Left lung (tissue), 10 donors: ENCODE measurements around the gene CCDC92. TPM values are rescaled to one million over a fixed set of nuclear protein-coding genes. Genes with fewer than 3 reads are reported as not detected.
A peak's percentile ranks its signal among the peaks of the same experiment; 100 is the strongest.

ENCODE experiments used
- ATAC-seq: fragments of 200-7000 bp; cut with Tn5 transposase; one replicate; pipeline ENCODE4 v1.9.1; 2020; ENCODE audit warnings: moderate library complexity
- DNase-seq, 4 donors: peaks; one replicate each; pipeline ENCODE4 v3.0.0-alpha.2; 2013 to 2020
- H3K27ac ChIP-seq, 2 donors: fragments of 200-600 bp; sonication (generic) in 1 of 2; one replicate each; pipeline versions ENCODE4 v1.5.0 to v1.8.0; 2020 to 2021
- H3K27me3 ChIP-seq, 2 donors: fragments of 200-600 bp; sonication (generic) in 1 of 2; one replicate each; pipeline versions ENCODE4 v1.5.0 to v1.8.0; 2020 to 2021
- H3K36me3 ChIP-seq, 2 donors: fragments of 200-600 bp; sonication (generic) in 1 of 2; one replicate each; pipeline versions ENCODE4 v1.5.0 to v1.8.0; 2020 to 2021
- H3K4me1 ChIP-seq, 2 donors: fragments of 200-600 bp; one replicate each; pipeline ENCODE4 v1.8.0; 2021
- H3K4me3 ChIP-seq, 2 donors: fragments of 200-600 bp; sonication (generic) in 1 of 2; one replicate each; pipeline versions ENCODE4 v1.5.0 to v1.8.0; 2020 to 2021; ENCODE audit warnings: mild to moderate bottlenecking in 1 of 2
- H3K9me3 ChIP-seq, 2 donors: fragments of 200-600 bp; sonication (generic) in 1 of 2; one replicate each; pipeline versions ENCODE4 v1.5.0 to v1.8.0; 2020 to 2021
- intact Hi-C, 2 donors: fragments of 100-400 bp; cut with DNase I; formaldehyde crosslinking; loops; one replicate each; pipeline versions ENCODE4 v1.11.2 to v1.14.2; 2022
- polyA plus RNA-seq, 6 donors: library from polyadenylated mRNA; unstranded; fragments of 120-200 nt; gene quantifications; one replicate each; pipeline ENCODE4 v1.2.1, GENCODE V29; 2013; ENCODE audit not compliant: insufficient read length in 6 of 6
- total RNA-seq, 2 donors: library from RNA; stranded (reverse); fragmentation: NEBNext Ultra II Directional; extraction: Animal tissue kit (Norgen Biotek cat#: 25700); gene quantifications; one replicate each; pipeline ENCODE4 v1.2.1, GENCODE V29; 2021
- TF ChIP-seq, protein P1 (sequence below), 2 donors: fragments of 200-600 bp; sonication (generic) in 1 of 2; IDR thresholded peaks; one replicate each; pipeline versions ENCODE4 v1.5.0 to v1.8.0; 2021; ENCODE audit warnings: antibody characterized with exemption in 2 of 2
- donor health status: DM: no; HTN: yes; CAD: no.
- donor health status: DM: no; HTN: no; CAD: no.

Gene CCDC92
- total and polyA plus RNA-seq, 8 donors, result 40.2 to 68.7 (median 58.1) TPM

- Histone ChIP-seq H3K4me1 (peaks cover 9 to 16% of the 10 kb centered on the region in 2 donors), H3K4me3 (no peak overlapping the region), H3K36me3 (peaks cover 0 to 10% of the 10 kb centered on the region in 2 donors), H3K27ac (no peak overlapping the region), H3K9me3 (no peaks in the 10 kb centered on the region), H3K27me3 (no peaks in the 10 kb centered on the region)
- ATAC-seq (no peak), DNase-seq (no peak)
- intact Hi-C loops, result no loop called here
- TF ChIP-seq, protein P1, sequence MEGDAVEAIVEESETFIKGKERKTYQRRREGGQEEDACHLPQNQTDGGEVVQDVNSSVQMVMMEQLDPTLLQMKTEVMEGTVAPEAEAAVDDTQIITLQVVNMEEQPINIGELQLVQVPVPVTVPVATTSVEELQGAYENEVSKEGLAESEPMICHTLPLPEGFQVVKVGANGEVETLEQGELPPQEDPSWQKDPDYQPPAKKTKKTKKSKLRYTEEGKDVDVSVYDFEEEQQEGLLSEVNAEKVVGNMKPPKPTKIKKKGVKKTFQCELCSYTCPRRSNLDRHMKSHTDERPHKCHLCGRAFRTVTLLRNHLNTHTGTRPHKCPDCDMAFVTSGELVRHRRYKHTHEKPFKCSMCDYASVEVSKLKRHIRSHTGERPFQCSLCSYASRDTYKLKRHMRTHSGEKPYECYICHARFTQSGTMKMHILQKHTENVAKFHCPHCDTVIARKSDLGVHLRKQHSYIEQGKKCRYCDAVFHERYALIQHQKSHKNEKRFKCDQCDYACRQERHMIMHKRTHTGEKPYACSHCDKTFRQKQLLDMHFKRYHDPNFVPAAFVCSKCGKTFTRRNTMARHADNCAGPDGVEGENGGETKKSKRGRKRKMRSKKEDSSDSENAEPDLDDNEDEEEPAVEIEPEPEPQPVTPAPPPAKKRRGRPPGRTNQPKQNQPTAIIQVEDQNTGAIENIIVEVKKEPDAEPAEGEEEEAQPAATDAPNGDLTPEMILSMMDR (IDR thresholded peaks at IDR 0.05), result no peak
Observed at GRCh38 chr12:123979566-123979965, 6.9 kb upstream of the CCDC92 start.

DNA sequence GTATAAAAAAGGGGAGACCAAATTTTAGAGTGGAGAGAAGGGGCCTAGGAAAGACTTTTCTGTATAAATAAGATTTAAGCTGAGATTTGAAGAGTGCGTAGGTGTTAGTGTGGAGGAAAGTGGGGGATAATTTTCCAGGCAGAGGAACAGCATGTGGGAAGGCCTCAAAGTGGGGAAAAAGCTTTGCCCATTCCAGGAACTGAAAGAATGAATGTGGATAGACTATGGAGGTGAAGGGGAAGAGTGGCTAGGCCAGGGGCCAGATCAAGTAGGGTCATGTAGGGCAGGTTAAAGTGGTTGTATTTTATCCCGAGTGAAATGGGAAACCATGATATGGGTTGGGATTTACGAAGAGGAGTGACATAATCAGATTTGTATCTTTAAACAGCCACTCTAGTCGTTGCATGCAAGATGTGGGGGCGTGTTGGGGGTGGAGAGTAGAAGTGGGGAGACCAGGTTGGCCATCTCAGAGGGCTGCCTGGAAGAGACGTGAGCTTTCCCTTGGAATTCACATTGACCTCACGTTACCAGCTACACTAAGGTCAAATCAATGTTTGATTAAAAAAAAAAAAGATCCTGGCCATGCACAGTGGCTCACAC lies 3.7 kb upstream of the CCDC92 start:
- peaks cover 0 to 10% of the 10 kb centered on the region in 2 donors for H3K36me3 ChIP-seq

GRCh38 chr12:123973552-123974341 lies 1.1 kb upstream of the CCDC92 start:
- Histone ChIP-seq H3K27me3 (peaks cover 0 to 17% of the 10 kb centered on the region in 2 donors), H3K4me1 (peaks cover 12 to 30% of the 10 kb centered on the region in 2 donors), H3K9me3 (no peaks in the 10 kb centered on the region), H3K27ac (peak overlapping the region; percentile 72 to 80), H3K36me3 (peaks cover 0 to 8% of the 10 kb centered on the region in 2 donors), H3K4me3 (peak overlapping the region; percentile 80 to 86)
- TF ChIP-seq, protein P1 (IDR thresholded peaks at IDR 0.05), result no peak
- ATAC-seq, result peak; percentile 5
- peak; percentile 24 to 87 (median 46) for DNase-seq
- intact Hi-C loops, result no loop called here

More for the DNA sequence above, 3.7 kb upstream of the CCDC92 start:
- no peaks in the 10 kb centered on the region for H3K9me3 ChIP-seq
- TF ChIP-seq, protein P1 (IDR thresholded peaks at IDR 0.05), result no peak
- no peak for ATAC-seq
- no peak for DNase-seq
- H3K27ac ChIP-seq, result no peak overlapping the region
- no peak overlapping the region for H3K4me3 ChIP-seq
- intact Hi-C loops, result no loop called here
- peaks cover 0 to 17% of the 10 kb centered on the region in 2 donors for H3K27me3 ChIP-seq
- H3K4me1 ChIP-seq, result peaks cover 6 to 21% of the 10 kb centered on the region in 2 donors

DNA sequence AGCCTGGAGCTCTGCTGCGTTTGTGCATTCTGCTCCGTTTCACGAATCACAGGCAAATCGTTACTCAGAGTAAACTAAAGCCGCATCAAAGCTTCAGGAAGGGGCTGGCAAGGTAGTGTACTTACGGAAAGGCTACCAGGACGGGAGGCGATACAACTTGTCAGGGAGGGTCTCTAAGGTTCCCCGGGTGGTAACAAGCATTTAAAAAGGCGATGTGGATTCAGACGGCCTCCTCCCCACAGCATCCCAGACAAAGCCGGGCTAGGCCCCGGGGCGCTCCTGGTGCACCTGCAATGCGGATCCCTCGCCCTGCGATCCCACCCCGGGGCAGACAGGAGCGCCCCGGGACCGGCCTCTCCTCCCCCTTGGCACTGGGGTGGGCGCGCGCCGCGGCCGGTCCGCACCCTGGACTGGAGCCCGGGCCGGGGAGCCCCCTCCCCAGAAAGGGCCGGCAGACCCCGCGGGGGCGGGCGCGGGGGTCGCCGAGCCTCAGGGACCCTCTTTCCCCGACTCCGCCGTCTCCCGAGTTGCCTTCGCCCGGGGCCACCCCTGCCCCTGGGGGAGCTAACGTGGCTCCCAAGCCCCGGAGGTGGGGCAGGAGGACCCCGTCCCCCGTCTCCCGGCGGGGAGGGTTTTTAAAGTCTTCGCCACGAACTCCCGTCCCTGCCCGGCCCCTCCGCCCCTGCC lies 718 bp downstream of the CCDC92 start:
- Histone ChIP-seq H3K27ac (peak overlapping the region; percentile 87 to 95), H3K4me3 (peak overlapping the region; percentile 85 to 86), H3K27me3 (peaks cover 0 to 17% of the 10 kb centered on the region in 2 donors), H3K9me3 (no peaks in the 10 kb centered on the region), H3K4me1 (peaks cover 12 to 30% of the 10 kb centered on the region in 2 donors), H3K36me3 (peaks cover 0 to 6% of the 10 kb centered on the region in 2 donors)
- peak; percentile 15 for ATAC-seq
- intact Hi-C loops, result no loop called here
- TF ChIP-seq, protein P1 (IDR thresholded peaks at IDR 0.05), result no peak
- DNase-seq, result peak in 3 of 4 donors; percentile 24 to 86 (median 36)

GRCh38 chr12:123971449-123971769 lies 1.2 kb downstream of the CCDC92 start:
- Histone ChIP-seq H3K27ac (peak overlapping the region; percentile 87 to 95), H3K4me3 (peak overlapping the region; percentile 85 to 86), H3K9me3 (no peaks in the 10 kb centered on the region), H3K36me3 (peaks cover 0 to 2% of the 10 kb centered on the region in 2 donors), H3K4me1 (peaks cover 12 to 30% of the 10 kb centered on the region in 2 donors), H3K27me3 (peaks cover 0 to 17% of the 10 kb centered on the region in 2 donors)
- ATAC-seq (no peak), DNase-seq (no peak)
- intact Hi-C loops, result no loop called here
- TF ChIP-seq, protein P1 (IDR thresholded peaks at IDR 0.05), result no peak
